UCSD-AML1 (cell line): Measurements from ENCODE around the gene NPB.

Source experiments
- DNase-seq: peaks from one replicate; lab custom pipeline; 2025; ENCODE audit not compliant: unreplicated experiment; lab: John Stamatoyannopoulos, UW

NPB gene

GRCh38 chr17:81898885-81899284 is 3.2 kb upstream of the NPB start:
- DNase-seq: no peak

GRCh38 chr17:81899514-81900166 is 2.4 kb upstream of the NPB start:
- no peak for DNase-seq

- no peak for DNase-seq
Observed at GRCh38 chr17:81900181-81900820, 1.7 kb upstream of the NPB start.

GRCh38 chr17:81901167-81902022 is 643 bp upstream of the NPB start:
- DNase-seq: no peak

- no peak for DNase-seq
Observed at GRCh38 chr17:81902653-81903414, 796 bp downstream of the NPB start.

- DNase-seq: no peak
Observed at GRCh38 chr17:81903415-81903831, 1.4 kb downstream of the NPB start.

- no peak for DNase-seq
Observed at GRCh38 chr17:81903896-81904599, 2.0 kb downstream of the NPB start.

GRCh38 chr17:81904600-81905423 is 2.8 kb downstream of the NPB start:
- no peak for DNase-seq

- no peak for DNase-seq
Observed at GRCh38 chr17:81905424-81905875, 3.4 kb downstream of the NPB start.

GRCh38 chr17:81905993-81906392 is 4.0 kb downstream of the NPB start:
- no peak for DNase-seq

- no peak for DNase-seq
Observed at GRCh38 chr17:81906476-81907218, 4.6 kb downstream of the NPB start.

- no peak for DNase-seq
Observed at GRCh38 chr17:81907219-81908145, 5.4 kb downstream of the NPB start.

GRCh38 chr17:81908793-81909192 is 6.8 kb downstream of the NPB start:
- DNase-seq: no peak

- no peak for DNase-seq
Observed at GRCh38 chr17:81909231-81909630, 7.2 kb downstream of the NPB start.

GRCh38 chr17:81909966-81910839 is 8.2 kb downstream of the NPB start:
- DNase-seq: no peak

GRCh38 chr17:81910840-81911276 is 8.8 kb downstream of the NPB start:
- no peak for DNase-seq
